HUES48 (cell line): ENCODE results near the gene DYNLRB1.

ENCODE experiments used
- H3K27ac ChIP-seq: one replicate; pipeline ENCODE4 v1.7.0; 2013; ENCODE audit warnings: low read depth, low read length, inconsistent platforms
- H3K27me3 ChIP-seq: 2 replicates; pipeline ENCODE4 v1.6.1; 2013; ENCODE audit warnings: mild to moderate bottlenecking, low read length; ENCODE audit not compliant: control insufficient read depth, insufficient read depth
- H3K36me3 ChIP-seq: 2 replicates; pipeline ENCODE4 v1.6.1; 2013; ENCODE audit warnings: low read length; ENCODE audit not compliant: control insufficient read depth, insufficient read depth
- H3K4me1 ChIP-seq: 2 replicates; pipeline ENCODE4 v1.6.1; 2013; ENCODE audit warnings: mild to moderate bottlenecking, low read length; ENCODE audit not compliant: control insufficient read depth, insufficient read depth
- H3K4me3 ChIP-seq: 2 replicates; pipeline ENCODE4 v1.5.1; 2013; ENCODE audit warnings: mild to moderate bottlenecking, low read depth, low read length
- H3K9ac ChIP-seq: 2 replicates; pipeline ENCODE4 v1.6.1; 2013; ENCODE audit warnings: mild to moderate bottlenecking, low read depth, low read length, moderate library complexity
- H3K9me3 ChIP-seq: 2 replicates; pipeline ENCODE4 v1.6.1; 2013; ENCODE audit warnings: low read length; ENCODE audit not compliant: control insufficient read depth, insufficient read depth

Gene DYNLRB1

GRCh38 chr20:34525342-34525708 is 9.1 kb downstream of the DYNLRB1 start:
- Histone ChIP-seq H3K9me3 (no peaks in the 10 kb centered on the region), H3K9ac (no peak overlapping the region), H3K27me3 (no peaks in the 10 kb centered on the region), H3K36me3 (peaks cover 40% of the 10 kb centered on the region), H3K4me3 (no peak overlapping the region), H3K4me1 (peaks cover 5% of the 10 kb centered on the region), H3K27ac (peak overlapping the region; percentile 55)

- Histone ChIP-seq H3K9ac (no peak overlapping the region), H3K9me3 (no peaks in the 10 kb centered on the region), H3K4me3 (no peak overlapping the region), H3K4me1 (peaks cover 5% of the 10 kb centered on the region), H3K27me3 (no peaks in the 10 kb centered on the region), H3K27ac (peak overlapping the region; percentile 55), H3K36me3 (peaks cover 45% of the 10 kb centered on the region)
Observed at GRCh38 chr20:34525709-34526416, 9.6 kb downstream of the DYNLRB1 start.

GRCh38 chr20:34526466-34526865 is 10.2 kb downstream of the DYNLRB1 start:
- H3K36me3 ChIP-seq, result peaks cover 51% of the 10 kb centered on the region
- no peak overlapping the region for H3K4me3 ChIP-seq
- H3K9ac ChIP-seq, result no peak overlapping the region
- no peaks in the 10 kb centered on the region for H3K9me3 ChIP-seq
- H3K27me3 ChIP-seq, result no peaks in the 10 kb centered on the region
- H3K27ac ChIP-seq, result no peak overlapping the region
- peaks cover 5% of the 10 kb centered on the region for H3K4me1 ChIP-seq

- peaks cover 5% of the 10 kb centered on the region for H3K4me1 ChIP-seq
- H3K9ac ChIP-seq, result no peak overlapping the region
- peaks cover 55% of the 10 kb centered on the region for H3K36me3 ChIP-seq
- no peak overlapping the region for H3K4me3 ChIP-seq
- no peaks in the 10 kb centered on the region for H3K27me3 ChIP-seq
- no peak overlapping the region for H3K27ac ChIP-seq
- no peaks in the 10 kb centered on the region for H3K9me3 ChIP-seq
Observed at GRCh38 chr20:34527016-34527415, 10.8 kb downstream of the DYNLRB1 start.

GRCh38 chr20:34528921-34529297 is 12.7 kb downstream of the DYNLRB1 start:
- no peak overlapping the region for H3K27ac ChIP-seq
- H3K36me3 ChIP-seq, result peaks cover 67% of the 10 kb centered on the region
- H3K4me3 ChIP-seq, result no peak overlapping the region
- no peak overlapping the region for H3K9ac ChIP-seq
- H3K4me1 ChIP-seq, result no peaks in the 10 kb centered on the region
- H3K9me3 ChIP-seq, result no peaks in the 10 kb centered on the region
- H3K27me3 ChIP-seq, result no peaks in the 10 kb centered on the region

- H3K27ac ChIP-seq, result no peak overlapping the region
- peaks cover 70% of the 10 kb centered on the region for H3K36me3 ChIP-seq
- no peaks in the 10 kb centered on the region for H3K9me3 ChIP-seq
- H3K4me1 ChIP-seq, result no peaks in the 10 kb centered on the region
- no peak overlapping the region for H3K4me3 ChIP-seq
- H3K9ac ChIP-seq, result no peak overlapping the region
- H3K27me3 ChIP-seq, result no peaks in the 10 kb centered on the region
Observed at GRCh38 chr20:34529742-34530141, 13.5 kb downstream of the DYNLRB1 start.

- Histone ChIP-seq H3K36me3 (peaks cover 76% of the 10 kb centered on the region), H3K27ac (no peak overlapping the region), H3K9ac (no peak overlapping the region), H3K4me3 (no peak overlapping the region), H3K9me3 (no peaks in the 10 kb centered on the region), H3K4me1 (no peaks in the 10 kb centered on the region), H3K27me3 (no peaks in the 10 kb centered on the region)
Observed at GRCh38 chr20:34530342-34530741, 14.1 kb downstream of the DYNLRB1 start.

- Histone ChIP-seq H3K27me3 (no peaks in the 10 kb centered on the region), H3K9ac (no peak overlapping the region), H3K9me3 (no peaks in the 10 kb centered on the region), H3K27ac (no peak overlapping the region), H3K4me1 (no peaks in the 10 kb centered on the region), H3K36me3 (peaks cover 80% of the 10 kb centered on the region), H3K4me3 (no peak overlapping the region)
Observed at GRCh38 chr20:34531608-34532265, 15.5 kb downstream of the DYNLRB1 start.

GRCh38 chr20:34532320-34532719 is 16.1 kb downstream of the DYNLRB1 start:
- Histone ChIP-seq H3K9ac (no peak overlapping the region), H3K9me3 (no peaks in the 10 kb centered on the region), H3K4me1 (no peaks in the 10 kb centered on the region), H3K36me3 (peaks cover 80% of the 10 kb centered on the region), H3K27me3 (no peaks in the 10 kb centered on the region), H3K4me3 (no peak overlapping the region), H3K27ac (no peak overlapping the region)

- Histone ChIP-seq H3K9ac (no peak overlapping the region), H3K27ac (no peak overlapping the region), H3K4me3 (no peak overlapping the region), H3K27me3 (no peaks in the 10 kb centered on the region), H3K9me3 (no peaks in the 10 kb centered on the region), H3K4me1 (no peaks in the 10 kb centered on the region), H3K36me3 (peaks cover 79% of the 10 kb centered on the region)
Observed at GRCh38 chr20:34532756-34533155, 16.5 kb downstream of the DYNLRB1 start.

GRCh38 chr20:34534391-34535165 is 18.4 kb downstream of the DYNLRB1 start:
- no peaks in the 10 kb centered on the region for H3K9me3 ChIP-seq
- H3K4me1 ChIP-seq, result no peaks in the 10 kb centered on the region
- H3K27ac ChIP-seq, result no peak overlapping the region
- no peaks in the 10 kb centered on the region for H3K27me3 ChIP-seq
- no peak overlapping the region for H3K9ac ChIP-seq
- H3K36me3 ChIP-seq, result peaks cover 77% of the 10 kb centered on the region
- no peak overlapping the region for H3K4me3 ChIP-seq
